Measurements from ENCODE around the gene HSPE1. TPM values are rescaled to one million over a fixed set of nuclear protein-coding genes. Genes with fewer than 3 reads are reported as not detected.
"Not testable (repeated sequence)": the region's sequence is repeated elsewhere in the genome, so short reads cannot be mapped to it uniquely, and the experiment has no call there.

Gene HSPE1
- 349 and 354 TPM in 2 replicates for total RNA-seq

GRCh38 chr2:197499594-197500502, at the start of gene HSPE1, which contains the start of gene HSPD1:
HSPE1 (plus strand) TSS chr2:197500379; CDS start chr2:197500437, 58 bp downstream.
HSPD1 (minus strand) TSS chr2:197499840; CDS start chr2:197498848, 992 bp downstream.
- peak within 1 kb of the TSS; percentile 82 for H3K4me3 ChIP-seq (ENCODE audit: low read depth, low read length)
- no peak for TF ChIP-seq CTCF (conservative IDR thresholded peaks at IDR 0.05; ENCODE audit: low read depth, low read length)
- peak; percentile 95 for DNase-seq (ENCODE audit: low read depth)

DNA sequence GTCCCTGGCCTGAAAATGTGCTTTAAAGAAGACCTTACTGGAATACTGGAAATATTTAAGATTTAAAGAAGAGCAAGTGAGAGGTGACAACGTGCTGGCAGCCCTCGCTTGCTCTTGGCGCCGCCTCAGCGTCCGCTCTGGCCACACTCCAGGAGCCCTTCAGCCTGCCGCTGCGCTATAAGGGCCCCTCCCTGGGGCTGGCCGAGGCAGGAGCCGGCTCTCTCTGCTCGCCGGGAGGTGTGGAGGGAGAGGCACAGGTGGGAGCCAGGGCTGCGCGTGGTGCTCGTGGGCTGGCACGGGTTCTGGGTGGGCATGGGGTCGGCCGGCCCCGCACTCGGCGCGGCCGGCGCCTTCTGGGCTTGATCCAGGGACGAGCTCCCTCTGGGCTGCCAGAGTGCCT, 49.7 kb upstream of the HSPE1 start:
- no peak for DNase-seq (ENCODE audit: low read depth)
- TF ChIP-seq CTCF (conservative IDR thresholded peaks at IDR 0.05; ENCODE audit: low read depth, low read length): no peak
- H3K4me3 ChIP-seq (ENCODE audit: low read depth, low read length): no peak overlapping the region

GRCh38 chr2:197450935-197451358, 49.2 kb upstream of the HSPE1 start:
- not testable (repeated sequence) for H3K4me3 ChIP-seq (ENCODE audit: low read depth, low read length); DNase-seq (ENCODE audit: low read depth)

GRCh38 chr2:197452754-197453122, 47.4 kb upstream of the HSPE1 start:
- peak overlapping the region; percentile 93 for H3K4me3 ChIP-seq (ENCODE audit: low read depth, low read length)
- no peak for TF ChIP-seq CTCF (conservative IDR thresholded peaks at IDR 0.05; ENCODE audit: low read depth, low read length)
- no peak for DNase-seq (ENCODE audit: low read depth)

DNA sequence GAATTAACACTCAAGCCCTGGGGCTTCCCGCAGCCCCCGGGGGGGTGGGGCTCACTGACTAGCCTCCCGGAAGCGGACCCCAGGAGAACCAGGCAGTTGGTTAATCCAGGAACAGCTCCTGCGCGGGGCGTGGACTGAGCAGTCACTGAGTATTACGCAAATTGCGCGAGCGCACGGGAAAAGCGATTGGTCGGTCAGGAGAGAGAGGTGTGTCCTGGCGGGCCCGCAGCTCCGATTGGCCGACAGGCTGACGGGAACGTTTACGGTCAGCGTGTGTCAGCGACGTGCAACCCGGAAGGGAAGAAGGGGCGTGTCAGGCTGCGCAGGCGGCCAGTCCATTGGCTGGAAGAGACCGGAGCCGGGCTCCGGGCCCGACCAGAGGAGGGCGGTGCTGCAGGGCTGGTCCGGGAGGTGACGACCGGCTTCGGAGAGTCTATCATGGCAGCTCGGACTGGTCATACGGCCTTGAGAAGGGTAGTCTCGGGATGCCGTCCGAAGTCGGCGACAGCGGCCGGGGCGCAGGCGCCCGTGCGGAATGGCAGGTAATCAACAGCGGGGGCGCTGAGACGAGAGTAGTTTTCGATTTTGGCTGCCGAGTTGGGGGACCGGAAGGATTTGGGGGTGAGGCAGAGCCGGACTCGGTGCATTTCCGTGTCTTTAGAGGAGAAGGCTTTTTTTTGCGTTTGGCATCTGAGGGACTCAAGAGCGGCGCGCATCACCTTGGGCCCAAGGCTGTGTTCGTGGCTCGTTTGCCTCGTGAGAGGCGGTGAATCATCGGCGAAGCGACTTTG, 46.9 kb upstream of the HSPE1 start, which contains the start of gene COQ10B:
COQ10B (plus strand) TSS at position 430 of the 791 bp plus-strand sequence; CDS start at position 439, 9 bp downstream.
- peak; percentile 25 for TF ChIP-seq CTCF (conservative IDR thresholded peaks at IDR 0.05; ENCODE audit: low read depth, low read length)

DNA sequence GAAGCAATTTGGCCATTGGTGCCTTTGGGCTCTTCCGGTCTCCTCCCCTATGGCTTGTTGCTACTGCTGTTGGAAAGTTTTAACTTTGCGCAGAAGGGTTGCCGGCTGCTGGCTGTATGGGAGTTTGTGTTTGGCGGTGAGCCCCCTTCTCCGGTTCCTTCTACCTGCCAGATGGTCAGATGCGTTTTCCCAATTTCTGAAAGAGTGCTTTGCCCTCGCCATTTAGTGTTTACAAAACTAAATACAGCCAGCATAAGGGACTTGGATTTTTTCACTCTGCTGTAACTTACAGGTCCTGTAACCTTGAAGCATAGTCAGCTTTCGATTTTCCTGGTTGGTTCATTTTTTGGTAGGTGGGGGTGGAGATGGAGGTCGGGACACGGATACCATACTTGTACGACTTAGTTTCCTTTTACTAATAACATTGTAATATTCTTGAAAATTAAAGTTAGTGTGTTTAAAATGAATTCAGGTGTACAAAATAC, 46.2 kb upstream of the HSPE1 start:
- peak overlapping the region; percentile 93 for H3K4me3 ChIP-seq (ENCODE audit: low read depth, low read length)
- no peak for TF ChIP-seq CTCF (conservative IDR thresholded peaks at IDR 0.05; ENCODE audit: low read depth, low read length)
- peak; percentile 69 for DNase-seq (ENCODE audit: low read depth)

More for the DNA sequence above, 46.9 kb upstream of the HSPE1 start, which contains the start of gene COQ10B:
- peak within 1 kb of the TSS; percentile 93 for H3K4me3 ChIP-seq (ENCODE audit: low read depth, low read length)
- DNase-seq (ENCODE audit: low read depth): peak; percentile 95

DNA sequence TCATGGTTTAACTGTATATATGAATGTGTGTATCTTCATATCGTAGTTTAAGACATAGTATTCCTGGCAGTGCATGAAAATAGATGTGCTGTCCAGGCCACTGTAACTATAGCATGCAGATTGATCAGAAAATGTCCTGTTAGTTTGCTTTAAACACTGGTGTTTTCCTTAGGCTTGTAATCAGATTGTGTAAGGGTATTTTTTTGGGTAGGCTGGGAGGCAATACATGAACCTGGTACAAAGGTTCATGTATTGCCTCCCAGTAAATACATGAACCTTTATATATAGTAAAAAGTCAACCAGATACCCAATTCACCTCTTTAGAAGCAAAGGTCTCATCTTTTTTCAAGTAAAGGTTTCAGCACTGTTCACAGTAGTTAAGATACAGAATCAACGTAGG, 45.3 kb upstream of the HSPE1 start:
- no peak for DNase-seq (ENCODE audit: low read depth)
- peak overlapping the region; percentile 93 for H3K4me3 ChIP-seq (ENCODE audit: low read depth, low read length)
- TF ChIP-seq CTCF (conservative IDR thresholded peaks at IDR 0.05; ENCODE audit: low read depth, low read length): no peak

Data from epithelial cell of proximal tubule (primary cell).